Retinal pigment epithelial cell (primary cell): ENCODE measurements around the gene SCN5A.

ENCODE experiments used
- DNase-seq: peaks from one replicate; pipeline ENCODE4 v3.0.0-alpha.2; 2010; ENCODE audit warnings: low read depth
- H3K4me3 ChIP-seq: 2 replicates; pipeline ENCODE4 v1.5.1; 2011; ENCODE audit warnings: mild to moderate bottlenecking, low read length, control low read depth, moderate library complexity
- TF ChIP-seq, protein P1 (sequence below): conservative IDR thresholded peaks from 2 replicates; pipeline ENCODE4 v1.5.1; 2011; ENCODE audit warnings: low read depth, low read length, control low read depth, inconsistent platforms

Gene SCN5A

GRCh38 chr3:38519651-38520050, 129.8 kb downstream of the SCN5A start:
- TF ChIP-seq, protein P1, sequence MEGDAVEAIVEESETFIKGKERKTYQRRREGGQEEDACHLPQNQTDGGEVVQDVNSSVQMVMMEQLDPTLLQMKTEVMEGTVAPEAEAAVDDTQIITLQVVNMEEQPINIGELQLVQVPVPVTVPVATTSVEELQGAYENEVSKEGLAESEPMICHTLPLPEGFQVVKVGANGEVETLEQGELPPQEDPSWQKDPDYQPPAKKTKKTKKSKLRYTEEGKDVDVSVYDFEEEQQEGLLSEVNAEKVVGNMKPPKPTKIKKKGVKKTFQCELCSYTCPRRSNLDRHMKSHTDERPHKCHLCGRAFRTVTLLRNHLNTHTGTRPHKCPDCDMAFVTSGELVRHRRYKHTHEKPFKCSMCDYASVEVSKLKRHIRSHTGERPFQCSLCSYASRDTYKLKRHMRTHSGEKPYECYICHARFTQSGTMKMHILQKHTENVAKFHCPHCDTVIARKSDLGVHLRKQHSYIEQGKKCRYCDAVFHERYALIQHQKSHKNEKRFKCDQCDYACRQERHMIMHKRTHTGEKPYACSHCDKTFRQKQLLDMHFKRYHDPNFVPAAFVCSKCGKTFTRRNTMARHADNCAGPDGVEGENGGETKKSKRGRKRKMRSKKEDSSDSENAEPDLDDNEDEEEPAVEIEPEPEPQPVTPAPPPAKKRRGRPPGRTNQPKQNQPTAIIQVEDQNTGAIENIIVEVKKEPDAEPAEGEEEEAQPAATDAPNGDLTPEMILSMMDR = no peak
- no peak overlapping the region for H3K4me3 ChIP-seq
- no peak for DNase-seq

DNA sequence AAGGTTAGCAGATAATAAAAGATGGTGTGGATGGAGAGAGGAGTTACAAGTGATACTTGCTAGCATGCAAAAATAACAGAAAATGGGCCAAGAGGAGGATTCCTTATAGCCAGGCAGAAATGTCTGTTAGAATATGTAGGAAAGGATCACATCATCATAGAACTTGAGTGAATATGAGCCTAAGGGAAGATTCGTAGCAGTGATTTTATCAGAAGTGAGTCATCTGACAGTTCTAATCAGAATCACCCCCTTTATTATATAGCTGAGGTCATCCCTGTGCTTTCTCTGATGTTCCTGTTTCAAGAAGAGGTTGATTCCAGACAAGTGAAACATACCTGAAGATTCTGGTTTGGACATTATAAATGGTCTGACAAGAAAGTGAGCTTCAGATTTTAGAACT, 130.5 kb downstream of the SCN5A start:
- DNase-seq = no peak
- no peak overlapping the region for H3K4me3 ChIP-seq
- TF ChIP-seq, protein P1 = no peak

GRCh38 chr3:38516669-38517068, 132.8 kb downstream of the SCN5A start:
- DNase-seq = no peak
- H3K4me3 ChIP-seq = no peak overlapping the region
- TF ChIP-seq, protein P1 = no peak

- TF ChIP-seq, protein P1 = no peak
- H3K4me3 ChIP-seq = no peak overlapping the region
- no peak for DNase-seq
Observed at GRCh38 chr3:38515367-38515766, 134.1 kb downstream of the SCN5A start.

GRCh38 chr3:38511546-38511945, 137.9 kb downstream of the SCN5A start:
- no peak overlapping the region for H3K4me3 ChIP-seq
- DNase-seq = no peak
- TF ChIP-seq, protein P1 = no peak

DNA sequence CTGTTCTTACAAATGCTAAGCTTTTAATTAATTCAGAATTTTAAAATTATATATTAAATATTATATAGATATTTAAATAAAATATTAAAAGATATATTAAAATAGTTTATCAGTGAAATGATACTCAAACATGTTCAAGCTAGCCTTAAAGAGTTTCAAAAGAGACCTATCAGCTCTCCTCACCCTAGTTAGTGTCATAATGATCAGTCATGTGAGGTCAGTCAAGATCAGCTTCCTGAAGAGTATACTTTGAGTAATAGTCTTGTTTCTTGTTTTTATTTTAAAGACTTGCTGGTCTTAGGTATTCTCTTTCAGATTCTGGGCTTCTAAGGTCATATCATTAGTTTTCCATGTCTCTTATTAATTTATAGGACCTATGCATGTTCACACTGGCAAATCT, 138.9 kb downstream of the SCN5A start:
- no peak overlapping the region for H3K4me3 ChIP-seq
- DNase-seq = no peak
- TF ChIP-seq, protein P1 = no peak

- H3K4me3 ChIP-seq = no peak overlapping the region
- DNase-seq = no peak
- TF ChIP-seq, protein P1 = no peak
Observed at GRCh38 chr3:38509732-38510131, 139.8 kb downstream of the SCN5A start.
